B cell (primary cell): ENCODE measurements around the gene DCTN3. TPM values are rescaled to one million over a fixed set of nuclear protein-coding genes. Genes with fewer than 3 reads are reported as not detected.
A peak's percentile ranks its signal among the peaks of the same experiment; 100 is the strongest.

Experiments used
- ATAC-seq: fragments of 200-7000 bp; cut with Tn5 transposase; one replicate; pipeline ENCODE4 v1.10.0; 2021; ENCODE audit warnings: low read depth, mild to moderate bottlenecking, moderate number of reproducible peaks, moderate library complexity
- CTCF ChIA-PET: fragments of 350-600 bp; sonication (Branson Sonifier 250); formaldehyde crosslinking; loops from one replicate; lab custom pipeline; 2021; ENCODE audit warnings: antibody characterized with exemption, inconsistent platforms; lab: Charles Lee
- POLR2A ChIA-PET: fragments of 350-600 bp; sonication (Branson Sonifier 250); formaldehyde crosslinking; loops from one replicate; lab custom pipeline; 2021; ENCODE audit warnings: antibody characterized with exemption; lab: Charles Lee
- DNase-seq: peaks from one replicate; pipeline ENCODE4 v3.0.0; 2013
- H2AFZ ChIP-seq: 2 replicates; pipeline ENCODE4 v1.6.1; 2012; ENCODE audit warnings: mild to moderate bottlenecking, low read depth, low read length; ENCODE audit not compliant: insufficient read depth, poor library complexity, severe bottlenecking
- H3K27ac ChIP-seq, 2 donors: 1 replicate in 1 of 2; 2 replicates in 1 of 2; pipeline ENCODE4 v1.5.1; 2012 to 2013; ENCODE audit warnings: low read length in 2 of 2, mild to moderate bottlenecking in 2 of 2, moderate library complexity in 1 of 2
- H3K27me3 ChIP-seq, 4 experiments: fragments of 200-600 bp in 1 of 4; sonication (generic) in 1 of 4; replicated peaks in 1 of 4; 1 replicate in 2 of 4; 2 replicates in 2 of 4; pipeline versions ENCODE4 v1.6.1 to v1.7.0; 2013 to 2016; ENCODE audit warnings: low read length in 3 of 4, mild to moderate bottlenecking in 2 of 4, mixed read lengths in 1 of 4, moderate library complexity in 1 of 4; ENCODE audit not compliant: insufficient read depth in 4 of 4, control insufficient read depth in 3 of 4; ENCODE audit errors: control extremely low read depth in 1 of 4
- H3K36me3 ChIP-seq, 2 experiments: replicated peaks in 1 of 2; 1 replicate in 1 of 2; 2 replicates in 1 of 2; pipeline versions ENCODE4 v1.6.1 to v1.7.1; 2013; ENCODE audit warnings: low read length in 1 of 2; ENCODE audit not compliant: insufficient read depth in 2 of 2, control insufficient read depth in 1 of 2; ENCODE audit errors: control extremely low read depth in 1 of 2, extremely low read depth in 1 of 2
- H3K4me1 ChIP-seq, 2 donors: fragments of 200-600 bp in 1 of 2; sonication (generic) in 1 of 2; 1 replicate in 1 of 2; 2 replicates in 1 of 2; pipeline versions ENCODE4 v1.5.1 to v1.6.1; 2013 to 2017; ENCODE audit warnings: low read length in 2 of 2; ENCODE audit not compliant: control insufficient read depth in 2 of 2, insufficient read depth in 2 of 2
- H3K4me2 ChIP-seq: replicated peaks from 2 replicates; pipeline ENCODE3; 2012; ENCODE audit warnings: mild to moderate bottlenecking, low read depth, low read length; ENCODE audit not compliant: poor library complexity, severe bottlenecking
- H3K4me3 ChIP-seq, 5 experiments: fragments of 200-600 bp in 1 of 5; sonication (generic) in 1 of 5; 1 replicate in 3 of 5; 2 replicates in 2 of 5; pipeline versions ENCODE4 v1.5.1 to v1.7.0; 2011 to 2016; ENCODE audit warnings: low read length in 4 of 5, mild to moderate bottlenecking in 4 of 5, low read depth in 2 of 5, control low read depth in 1 of 5, moderate library complexity in 1 of 5; ENCODE audit not compliant: insufficient read depth in 1 of 5; ENCODE audit errors: control extremely low read depth in 1 of 5, extremely low read depth in 1 of 5
- H3K79me2 ChIP-seq: fragments of 200-600 bp; sonication (generic); one replicate; pipeline ENCODE4 v1.6.0; 2016; ENCODE audit warnings: low read length; ENCODE audit not compliant: control insufficient read depth, insufficient read depth
- H3K9ac ChIP-seq: fragments of 200-600 bp; sonication (generic); 2 replicates; pipeline ENCODE4 v1.6.1; 2017; ENCODE audit warnings: mild to moderate bottlenecking, low read length, moderate library complexity
- H3K9me3 ChIP-seq, 3 donors: one replicate each; pipeline versions ENCODE4 v1.6.1 to v1.7.1; 2013; ENCODE audit warnings: low read length in 2 of 3; ENCODE audit not compliant: control insufficient read depth in 2 of 3, insufficient read depth in 1 of 3; ENCODE audit errors: control extremely low read depth in 1 of 3
- H4K20me1 ChIP-seq: 2 replicates; pipeline ENCODE4 v1.6.0; 2012; ENCODE audit warnings: mild to moderate bottlenecking, low read length; ENCODE audit not compliant: insufficient read depth, control insufficient read depth, poor library complexity, severe bottlenecking
- H3K27ac Mint-ChIP-seq: one replicate; pipeline ENCODE4 v1.8.0; 2021; ENCODE audit warnings: mixed read lengths
- H3K27me3 Mint-ChIP-seq: one replicate; pipeline ENCODE4 v1.8.0; 2021; ENCODE audit warnings: mixed read lengths
- H3K4me1 Mint-ChIP-seq: one replicate; pipeline ENCODE4 v1.8.0; 2021; ENCODE audit warnings: mixed read lengths
- H3K4me3 Mint-ChIP-seq: one replicate; pipeline ENCODE4 v1.8.0; 2021; ENCODE audit warnings: mixed read lengths
- H3K9me3 Mint-ChIP-seq: one replicate; pipeline ENCODE4 v1.8.0; 2022; ENCODE audit warnings: mixed read lengths; ENCODE audit not compliant: insufficient read depth
- EZH2 ChIP-seq: IDR thresholded peaks from 2 replicates; pipeline ENCODE4 v1.6.1; 2012; ENCODE audit warnings: borderline replicate concordance, low read depth, mild to moderate bottlenecking, moderate library complexity, low read length; ENCODE audit not compliant: insufficient read depth, poor library complexity, severe bottlenecking
- WGBS: methylation state at CpG from one replicate; pipeline ENCODE4 v1.1.5; 2013; ENCODE audit warnings: missing lambda C conversion rate; ENCODE audit not compliant: insufficient coverage; 5-methylcytosine and 5-hydroxymethylcytosine counted together
- intact Hi-C: fragments of 100-400 bp; cut with micrococcal nuclease; formaldehyde crosslinking; loops from one replicate; pipeline ENCODE4 v1.10.0; 2022
- polyA plus RNA-seq: library from polyadenylated mRNA; depleted of rRNA; stranded (reverse); fragments of >200 nt; gene quantifications from 2 replicates; pipeline ENCODE4 v1.2.3, GENCODE V29; 2012
- total RNA-seq, 2 donors: library from RNA; stranded (reverse); fragments of 120-200 nt in 1 of 2; gene quantifications; 1 replicate in 1 of 2; 2 replicates in 1 of 2; pipeline versions ENCODE4 v1.2.3 to v1.2.4, GENCODE V29; 2013 to 2022
- TF ChIP-seq, protein P1 (sequence below): fragments of 200-600 bp; IDR thresholded peaks from one replicate; pipeline ENCODE4 v1.8.0; 2022; ENCODE audit warnings: antibody characterized with exemption, mild to moderate bottlenecking

The DCTN3 gene
- total and polyA plus RNA-seq, 2 donors (not counting 1 experiment from before 2014, with no cell fraction given): 48.2 to 75.0 TPM

- Mint-ChIP-seq H3K4me1 (peaks cover 22% of the 10 kb centered on the region), H3K27ac (no peak overlapping the region), H3K4me3 (peak overlapping the region; percentile 91), H3K27me3 (no peaks in the 10 kb centered on the region), H3K9me3 (no peaks in the 10 kb centered on the region)
- H2AFZ ChIP-seq: no peak overlapping the region
- no peak overlapping the region for H3K9ac ChIP-seq
- intact Hi-C loops: loop anchor here (10.0 kb wide), 1 partner anchor 796 kb away; the partner anchor contains the start of gene UBE2R2
- H3K4me2 ChIP-seq: peak overlapping the region; percentile 98
- CTCF ChIA-PET: interaction anchor here (0.5 to 8.3 kb wide), 8 partner anchors 10 to 455 kb away, joined by 3 to 150 read pairs (median 4); partner anchors contain the start of genes DCTN3 and SIGMAR1
- WGBS: 96% methylated on average over 20 of the region's 20 CpGs
- POLR2A ChIA-PET: interaction anchor here (0.5 to 2.6 kb wide), 3 partner anchors 10 to 45 kb away, joined by 4 to 10 read pairs (median 8); partner anchors contain the start of genes DCTN3 and SIGMAR1
- no peak for TF ChIP-seq EZH2
- TF ChIP-seq, protein P1, sequence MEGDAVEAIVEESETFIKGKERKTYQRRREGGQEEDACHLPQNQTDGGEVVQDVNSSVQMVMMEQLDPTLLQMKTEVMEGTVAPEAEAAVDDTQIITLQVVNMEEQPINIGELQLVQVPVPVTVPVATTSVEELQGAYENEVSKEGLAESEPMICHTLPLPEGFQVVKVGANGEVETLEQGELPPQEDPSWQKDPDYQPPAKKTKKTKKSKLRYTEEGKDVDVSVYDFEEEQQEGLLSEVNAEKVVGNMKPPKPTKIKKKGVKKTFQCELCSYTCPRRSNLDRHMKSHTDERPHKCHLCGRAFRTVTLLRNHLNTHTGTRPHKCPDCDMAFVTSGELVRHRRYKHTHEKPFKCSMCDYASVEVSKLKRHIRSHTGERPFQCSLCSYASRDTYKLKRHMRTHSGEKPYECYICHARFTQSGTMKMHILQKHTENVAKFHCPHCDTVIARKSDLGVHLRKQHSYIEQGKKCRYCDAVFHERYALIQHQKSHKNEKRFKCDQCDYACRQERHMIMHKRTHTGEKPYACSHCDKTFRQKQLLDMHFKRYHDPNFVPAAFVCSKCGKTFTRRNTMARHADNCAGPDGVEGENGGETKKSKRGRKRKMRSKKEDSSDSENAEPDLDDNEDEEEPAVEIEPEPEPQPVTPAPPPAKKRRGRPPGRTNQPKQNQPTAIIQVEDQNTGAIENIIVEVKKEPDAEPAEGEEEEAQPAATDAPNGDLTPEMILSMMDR: no peak
- H3K9me3 ChIP-seq: peaks cover 0 to 7% (median 0%) of the 10 kb centered on the region in 3 donors
- peaks cover 7 to 21% of the 10 kb centered on the region in 2 donors for H3K4me1 ChIP-seq
- no peak for DNase-seq
- peak overlapping the region in 1 of 5 experiments; percentile 97 for H3K4me3 ChIP-seq
- ATAC-seq: no peak
- H3K36me3 ChIP-seq: peaks cover 0 to 8% of the 10 kb centered on the region in 2 experiments
- H3K79me2 ChIP-seq: peaks cover 9% of the 10 kb centered on the region
- H3K27me3 ChIP-seq: no peaks in the 10 kb centered on the region
- H3K27ac ChIP-seq: no peak overlapping the region
- no peaks in the 10 kb centered on the region for H4K20me1 ChIP-seq
These were observed 9.7 kb downstream of the DCTN3 start for GRCh38 chr9:34610434-34611206.

GRCh38 chr9:34607331-34607730, 13.0 kb downstream of the DCTN3 start:
- CTCF ChIA-PET: interaction anchor here (4.8 to 5.5 kb wide), 2 partner anchors 15 to 28 kb away, joined by 27 to 75 read pairs; partner anchors contain the start of gene SIGMAR1

More at GRCh38 chr9:34607331-34607730, 13.0 kb downstream of the DCTN3 start:
- H3K4me3 Mint-ChIP-seq: no peak overlapping the region
- POLR2A ChIA-PET: no interaction called here
- no peaks in the 10 kb centered on the region for H3K9me3 Mint-ChIP-seq
- Histone ChIP-seq H3K36me3 (no peaks in the 10 kb centered on the region), H3K27ac (no peak overlapping the region), H4K20me1 (no peaks in the 10 kb centered on the region), H3K4me3 (no peak overlapping the region), H3K79me2 (peaks cover 9% of the 10 kb centered on the region), H2AFZ (no peak overlapping the region), H3K9me3 (peaks cover 0 to 7% (median 0%) of the 10 kb centered on the region in 3 donors), H3K4me2 (no peak overlapping the region), H3K4me1 (peaks cover 7 to 12% of the 10 kb centered on the region in 2 donors), H3K9ac (no peak overlapping the region), H3K27me3 (no peaks in the 10 kb centered on the region)
- H3K27ac Mint-ChIP-seq: no peak overlapping the region
- intact Hi-C loops: no loop called here
- H3K27me3 Mint-ChIP-seq: peaks cover 4% of the 10 kb centered on the region
- TF ChIP-seq, protein P1: no peak
- no peak for TF ChIP-seq EZH2
- ATAC-seq (no peak), DNase-seq (no peak)
- H3K4me1 Mint-ChIP-seq: peaks cover 18% of the 10 kb centered on the region
- 71% methylated on average over 2 of the region's 2 CpGs for WGBS
